Panc1 (cell line): ENCODE results near the gene DDX31.
A peak's percentile ranks its signal among the peaks of the same experiment; 100 is the strongest.

Experiments used
- POLR2AphosphoS5 ChIP-seq: IDR thresholded peaks from 2 replicates; pipeline ENCODE4 v1.6.1; 2012; ENCODE audit warnings: mild to moderate bottlenecking, low read depth, low read length, moderate library complexity
- TF ChIP-seq, protein P1 (sequence below): fragments of 450-650 bp; IDR thresholded peaks from 2 replicates; pipeline ENCODE4 v1.5.1; 2017; ENCODE audit warnings: mild to moderate bottlenecking

DNA sequence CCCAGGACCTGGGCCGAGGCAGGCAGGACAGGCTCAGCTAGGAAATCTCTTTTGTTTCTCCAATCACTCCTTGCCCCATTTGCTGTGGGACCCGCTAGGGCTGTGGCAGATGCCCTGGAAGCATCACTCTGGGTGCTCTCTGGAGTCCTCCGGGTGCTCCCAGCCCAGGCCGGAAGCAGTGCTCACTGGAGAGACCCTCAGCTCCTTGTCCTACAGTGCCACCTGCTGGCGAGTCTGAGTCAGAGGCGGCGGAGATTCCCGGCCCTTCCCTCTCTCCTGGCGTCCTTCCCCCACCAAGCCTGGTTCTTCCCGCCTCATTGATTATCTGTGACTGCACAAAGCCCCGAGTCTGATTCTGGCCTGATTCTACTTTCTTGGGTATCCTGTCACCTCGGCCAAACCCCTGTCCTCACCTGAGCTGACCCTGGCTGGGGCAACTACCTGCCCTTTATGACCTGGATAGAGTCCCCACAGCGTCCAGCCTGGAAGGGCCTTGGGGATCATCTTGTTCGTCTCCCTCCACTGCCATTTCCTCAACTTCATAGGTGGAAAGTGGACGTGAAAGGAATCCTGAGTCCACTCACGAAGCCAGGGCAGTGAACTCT is 94.7 kb downstream of the DDX31 start:
- TF ChIP-seq POLR2AphosphoS5 = no peak
- TF ChIP-seq, protein P1, sequence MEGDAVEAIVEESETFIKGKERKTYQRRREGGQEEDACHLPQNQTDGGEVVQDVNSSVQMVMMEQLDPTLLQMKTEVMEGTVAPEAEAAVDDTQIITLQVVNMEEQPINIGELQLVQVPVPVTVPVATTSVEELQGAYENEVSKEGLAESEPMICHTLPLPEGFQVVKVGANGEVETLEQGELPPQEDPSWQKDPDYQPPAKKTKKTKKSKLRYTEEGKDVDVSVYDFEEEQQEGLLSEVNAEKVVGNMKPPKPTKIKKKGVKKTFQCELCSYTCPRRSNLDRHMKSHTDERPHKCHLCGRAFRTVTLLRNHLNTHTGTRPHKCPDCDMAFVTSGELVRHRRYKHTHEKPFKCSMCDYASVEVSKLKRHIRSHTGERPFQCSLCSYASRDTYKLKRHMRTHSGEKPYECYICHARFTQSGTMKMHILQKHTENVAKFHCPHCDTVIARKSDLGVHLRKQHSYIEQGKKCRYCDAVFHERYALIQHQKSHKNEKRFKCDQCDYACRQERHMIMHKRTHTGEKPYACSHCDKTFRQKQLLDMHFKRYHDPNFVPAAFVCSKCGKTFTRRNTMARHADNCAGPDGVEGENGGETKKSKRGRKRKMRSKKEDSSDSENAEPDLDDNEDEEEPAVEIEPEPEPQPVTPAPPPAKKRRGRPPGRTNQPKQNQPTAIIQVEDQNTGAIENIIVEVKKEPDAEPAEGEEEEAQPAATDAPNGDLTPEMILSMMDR = peak; percentile 88
